ENCODE data around the gene CRYBG3. TPM values are rescaled to one million over a fixed set of nuclear protein-coding genes. Genes with fewer than 3 reads are reported as not detected.

The CRYBG3 gene
- total RNA-seq, 1 donor from 2014 or later: 39.9 TPM

GRCh38 chr3:97838393-97838792 is 16.6 kb downstream of the CRYBG3 start:
- DNase-seq (ENCODE audit: low read depth): no peak

GRCh38 chr3:97839944-97840343 is 18.1 kb downstream of the CRYBG3 start:
- DNase-seq (ENCODE audit: low read depth): no peak

GRCh38 chr3:97841304-97841703 is 19.5 kb downstream of the CRYBG3 start:
- DNase-seq (ENCODE audit: low read depth): no peak

- DNase-seq (ENCODE audit: low read depth): no peak
These were observed 20.1 kb downstream of the CRYBG3 start for GRCh38 chr3:97841956-97842355.

GRCh38 chr3:97848779-97849178 is 27.0 kb downstream of the CRYBG3 start:
- no peak for DNase-seq (ENCODE audit: low read depth)

GRCh38 chr3:97857401-97857800 is 35.6 kb downstream of the CRYBG3 start:
- no peak for DNase-seq (ENCODE audit: low read depth)

GRCh38 chr3:97860364-97860763 is 38.6 kb downstream of the CRYBG3 start:
- DNase-seq (ENCODE audit: low read depth): no peak

GRCh38 chr3:97862582-97862981 is 40.8 kb downstream of the CRYBG3 start:
- peak; percentile 66 for DNase-seq (ENCODE audit: low read depth)

GRCh38 chr3:97863031-97863430 is 41.2 kb downstream of the CRYBG3 start:
- DNase-seq (ENCODE audit: low read depth): peak; percentile 86

GRCh38 chr3:97863775-97864174 is 42.0 kb downstream of the CRYBG3 start:
- no peak for DNase-seq (ENCODE audit: low read depth)

GRCh38 chr3:97871186-97871585 is 49.4 kb downstream of the CRYBG3 start:
- DNase-seq (ENCODE audit: low read depth): no peak

- DNase-seq (ENCODE audit: low read depth): peak; percentile 88
These were observed 50.2 kb downstream of the CRYBG3 start for GRCh38 chr3:97871801-97872524.

GRCh38 chr3:97872525-97873042 is 50.8 kb downstream of the CRYBG3 start:
- DNase-seq (ENCODE audit: low read depth): no peak

GRCh38 chr3:97880267-97880666 is 58.5 kb downstream of the CRYBG3 start:
- peak; percentile 30 for DNase-seq (ENCODE audit: low read depth)

GRCh38 chr3:97882975-97883598 is 61.3 kb downstream of the CRYBG3 start:
- DNase-seq (ENCODE audit: low read depth): peak; percentile 77

GRCh38 chr3:97883736-97884135 is 61.9 kb downstream of the CRYBG3 start:
- no peak for DNase-seq (ENCODE audit: low read depth)

GRCh38 chr3:97884586-97885123 is 62.8 kb downstream of the CRYBG3 start:
- no peak for DNase-seq (ENCODE audit: low read depth)

GRCh38 chr3:97885931-97886824 is 64.4 kb downstream of the CRYBG3 start:
- no peak for DNase-seq (ENCODE audit: low read depth)

- DNase-seq (ENCODE audit: low read depth): no peak
These were observed 68.0 kb downstream of the CRYBG3 start for GRCh38 chr3:97889814-97890213.

GRCh38 chr3:97892852-97893251 is 71.0 kb downstream of the CRYBG3 start:
- DNase-seq (ENCODE audit: low read depth): no peak

- no peak for DNase-seq (ENCODE audit: low read depth)
These were observed 73.4 kb downstream of the CRYBG3 start for GRCh38 chr3:97895216-97895615.

GRCh38 chr3:97896129-97896528 is 74.3 kb downstream of the CRYBG3 start:
- no peak for DNase-seq (ENCODE audit: low read depth)
